SU-DHL-6 (cell line): ENCODE results near the gene ATP13A2.
"Not testable (repeated sequence)": the region's sequence is repeated elsewhere in the genome, so short reads cannot be mapped to it uniquely, and the experiment has no call there.

Experiments used
- H2AFZ ChIP-seq: fragments of 200-600 bp; sonication (generic); 2 replicates; pipeline ENCODE4 v1.6.1; 2014; ENCODE audit warnings: low read depth, mild to moderate bottlenecking, moderate library complexity, mixed read lengths, antibody characterized with exemption, low read length; ENCODE audit not compliant: severe bottlenecking
- H3F3A ChIP-seq: fragments of 200-600 bp; shearing (Covaris generic); 2 replicates; pipeline ENCODE4 v1.6.0; 2016; ENCODE audit warnings: antibody characterized with exemption, mild to moderate bottlenecking; ENCODE audit not compliant: insufficient read depth
- H3K27ac ChIP-seq: fragments of 200-600 bp; sonication (generic); 2 replicates; pipeline ENCODE4 v1.5.1; 2016; ENCODE audit warnings: low read depth, mild to moderate bottlenecking, low read length, moderate library complexity, mixed read lengths
- H3K27me3 ChIP-seq: fragments of 200-600 bp; sonication (generic), shearing (Covaris generic); 2 replicates; pipeline ENCODE4 v1.6.0; 2014; ENCODE audit warnings: mild to moderate bottlenecking, low read length
- H3K36me3 ChIP-seq: fragments of 200-600 bp; sonication (generic); 2 replicates; pipeline ENCODE4 v1.6.1; 2014; ENCODE audit warnings: mild to moderate bottlenecking, low read length, mixed read lengths
- H3K4me2 ChIP-seq: fragments of 300-600, 200-600 bp; shearing (Covaris generic), sonication (generic); 2 replicates; pipeline ENCODE4 v1.6.0; 2014; ENCODE audit warnings: low read length, low read depth, mild to moderate bottlenecking; ENCODE audit not compliant: poor library complexity, severe bottlenecking
- H3K4me3 ChIP-seq: fragments of 200-600 bp; sonication (generic); 2 replicates; pipeline ENCODE4 v1.5.1; 2014; ENCODE audit warnings: antibody characterized with exemption, low read length, mild to moderate bottlenecking, mixed read lengths; ENCODE audit not compliant: insufficient read depth, poor library complexity, severe bottlenecking
- H3K79me2 ChIP-seq: fragments of 200-600 bp; sonication (generic); 2 replicates; pipeline ENCODE4 v1.6.1; 2014; ENCODE audit warnings: mild to moderate bottlenecking, low read length, moderate library complexity; ENCODE audit not compliant: insufficient read depth
- H3K9ac ChIP-seq: fragments of 200-600 bp; sonication (generic); 2 replicates; pipeline ENCODE4 v1.7.0; 2014; ENCODE audit warnings: mild to moderate bottlenecking, low read length
- H3K9me2 ChIP-seq: fragments of 200-600 bp; sonication (generic); replicated peaks from 2 replicates; pipeline ENCODE4 v1.6.1; 2014; ENCODE audit warnings: low read length; ENCODE audit not compliant: insufficient read depth
- H3K9me3 ChIP-seq: fragments of 200-600 bp; sonication (generic); 2 replicates; pipeline ENCODE4 v1.6.1; 2014; ENCODE audit warnings: low read length, mixed read lengths; ENCODE audit not compliant: insufficient read depth
- H4K20me1 ChIP-seq: fragments of 200-600 bp; sonication (generic); 2 replicates; pipeline ENCODE4 v1.6.1; 2014; ENCODE audit warnings: low read depth, mild to moderate bottlenecking, antibody characterized with exemption, low read length, moderate library complexity, mixed read lengths
- CTCF ChIP-seq: fragments of 200-600 bp; sonication (generic); IDR thresholded peaks from one replicate; pipeline ENCODE4 v1.5.1; 2017; ENCODE audit warnings: antibody characterized with exemption, mild to moderate bottlenecking, low read length, moderate library complexity; ENCODE audit not compliant: insufficient read depth, poor library complexity, severe bottlenecking
- EZH2phosphoT487 ChIP-seq: fragments of 200-600 bp; sonication (generic), shearing (Covaris generic); conservative IDR thresholded peaks from 2 replicates; pipeline ENCODE4 v1.6.1; 2018; ENCODE audit warnings: mild to moderate bottlenecking, antibody characterized with exemption, low read length, moderate library complexity, mixed read lengths

ATP13A2 gene

GRCh38 chr1:16946646-16947045 lies 65.1 kb downstream of the ATP13A2 start:
- H3K4me2 ChIP-seq = no peak overlapping the region
- H3K9ac ChIP-seq = no peak overlapping the region
- H3K9me3 ChIP-seq = no peaks in the 10 kb centered on the region
- TF ChIP-seq EZH2phosphoT487 = no peak
- TF ChIP-seq CTCF = no peak
- no peaks in the 10 kb centered on the region for H3F3A ChIP-seq
- no peaks in the 10 kb centered on the region for H3K79me2 ChIP-seq
- H3K27ac ChIP-seq = no peak overlapping the region
- H3K36me3 ChIP-seq = no peaks in the 10 kb centered on the region
- no peak overlapping the region for H3K4me3 ChIP-seq
- no peaks in the 10 kb centered on the region for H4K20me1 ChIP-seq
- H3K27me3 ChIP-seq = no peaks in the 10 kb centered on the region
- H2AFZ ChIP-seq = no peak overlapping the region
- no peaks in the 10 kb centered on the region for H3K9me2 ChIP-seq

- not testable (repeated sequence) for H3K4me3 ChIP-seq, H3K9ac ChIP-seq, H3F3A ChIP-seq, H3K4me2 ChIP-seq, H4K20me1 ChIP-seq, H3K9me2 ChIP-seq, H3K36me3 ChIP-seq, H3K9me3 ChIP-seq, H3K27me3 ChIP-seq, H3K27ac ChIP-seq, H2AFZ ChIP-seq, H3K79me2 ChIP-seq
Observed at GRCh38 chr1:16946185-16946584, 65.5 kb downstream of the ATP13A2 start.

GRCh38 chr1:16945512-16945911 lies 66.2 kb downstream of the ATP13A2 start:
- H3K79me2 ChIP-seq, H3K4me3 ChIP-seq, H3K36me3 ChIP-seq, H3K4me2 ChIP-seq, H3K9me3 ChIP-seq, H3K27ac ChIP-seq, H2AFZ ChIP-seq, H4K20me1 ChIP-seq, H3K9ac ChIP-seq, H3K9me2 ChIP-seq, H3F3A ChIP-seq, H3K27me3 ChIP-seq: not testable (repeated sequence)

- Histone ChIP-seq H3K36me3 (no peaks in the 10 kb centered on the region), H3K4me2 (no peak overlapping the region)
Observed at GRCh38 chr1:16944038-16944437, 67.7 kb downstream of the ATP13A2 start.

DNA sequence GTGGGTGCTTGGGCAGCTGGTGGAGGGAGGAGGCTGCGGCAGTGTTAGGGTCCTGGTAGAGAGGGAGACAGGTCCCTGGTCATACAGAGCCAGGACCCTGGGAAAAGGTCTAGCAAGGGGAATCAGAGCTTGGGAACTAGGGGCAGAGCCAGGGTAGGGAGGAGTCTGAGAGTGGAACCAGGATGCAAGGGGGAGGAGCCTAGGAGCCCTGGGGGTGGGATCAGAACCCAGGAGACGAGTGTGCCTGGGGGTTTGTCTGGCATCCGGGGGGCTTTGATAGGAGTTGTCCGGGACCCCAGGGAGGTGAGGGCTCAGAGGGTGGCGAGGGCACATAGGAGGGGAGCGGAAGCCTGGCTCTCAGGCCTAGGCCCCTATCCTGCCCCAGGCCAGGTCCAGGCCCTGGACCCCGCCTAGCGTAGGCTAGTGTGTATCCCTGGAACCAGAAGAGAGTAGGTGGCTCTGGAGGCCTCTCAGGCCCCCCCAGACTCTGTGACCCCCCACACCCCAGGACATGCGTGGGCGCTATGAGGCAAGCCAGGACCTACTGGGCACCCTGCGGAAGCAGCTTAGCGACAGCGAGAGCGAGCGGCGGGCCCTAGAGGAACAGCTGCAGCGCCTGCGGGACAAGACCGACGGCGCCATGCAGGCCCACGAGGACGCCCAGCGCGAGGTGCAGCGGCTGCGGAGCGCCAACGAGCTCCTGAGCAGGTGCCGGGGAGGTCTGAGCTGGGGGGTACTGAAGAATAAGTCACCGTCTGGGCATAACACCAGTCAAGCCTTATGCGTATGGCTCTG lies 72.1 kb downstream of the ATP13A2 start:
- not testable (repeated sequence) for H3F3A ChIP-seq, H3K9ac ChIP-seq, H3K36me3 ChIP-seq, H4K20me1 ChIP-seq, H3K79me2 ChIP-seq, H3K4me2 ChIP-seq, H3K9me2 ChIP-seq, H3K27ac ChIP-seq, H2AFZ ChIP-seq, H3K4me3 ChIP-seq, H3K27me3 ChIP-seq, H3K9me3 ChIP-seq

More at GRCh38 chr1:16944038-16944437, 67.7 kb downstream of the ATP13A2 start:
- H3K27me3 ChIP-seq = no peaks in the 10 kb centered on the region
- H3K9me2 ChIP-seq = no peaks in the 10 kb centered on the region
- H3K4me3 ChIP-seq = no peak overlapping the region
- H2AFZ ChIP-seq = no peak overlapping the region
- H3K9me3 ChIP-seq = no peaks in the 10 kb centered on the region
- H3F3A ChIP-seq = no peaks in the 10 kb centered on the region
- no peaks in the 10 kb centered on the region for H3K79me2 ChIP-seq
- H3K9ac ChIP-seq = no peak overlapping the region
- TF ChIP-seq EZH2phosphoT487 (no peak), CTCF (no peak)
- no peak overlapping the region for H3K27ac ChIP-seq
- H4K20me1 ChIP-seq = no peaks in the 10 kb centered on the region
